ENCODE measurements around the gene TBC1D19. TPM values are rescaled to one million over a fixed set of nuclear protein-coding genes. Genes with fewer than 3 reads are reported as not detected.

TBC1D19 gene
- total and polyA plus RNA-seq, 8 donors, result 1.8 to 8.2 (median 4.3) TPM

DNA sequence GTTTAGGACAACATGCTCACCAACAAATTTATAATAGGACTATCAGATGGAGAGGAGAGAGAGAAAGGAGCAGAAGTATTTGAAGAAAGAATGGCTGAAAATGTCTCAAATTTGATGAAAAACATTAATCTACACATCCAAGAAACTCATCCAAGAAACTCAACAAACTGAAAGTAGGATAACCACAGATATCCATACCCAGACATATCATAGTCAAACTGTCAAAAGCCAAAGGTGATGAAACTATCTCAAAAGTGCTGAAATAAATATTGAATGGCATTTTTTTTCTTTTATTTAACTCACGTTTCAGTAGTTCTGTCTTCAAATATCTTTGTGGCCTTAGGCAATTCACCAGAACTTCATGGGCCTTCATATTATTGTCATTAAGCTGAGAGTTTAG is 116.2 kb downstream of the TBC1D19 start:
- no peaks in the 10 kb centered on the region for H3K36me3 ChIP-seq
- WGBS, 2 donors, result 66 to 71% methylated on average over 1 of the region's 1 CpG
- no peaks in the 10 kb centered on the region for H3K4me1 ChIP-seq
- DNase-seq (no peak), ATAC-seq (no peak), FAIRE-seq (no peak)
- intact Hi-C loops (cut with DNase I), result no loop called here
- no peaks in the 10 kb centered on the region for H3K27me3 ChIP-seq
- H3K9me3 ChIP-seq, result no peaks in the 10 kb centered on the region
- TF ChIP-seq, protein P1, sequence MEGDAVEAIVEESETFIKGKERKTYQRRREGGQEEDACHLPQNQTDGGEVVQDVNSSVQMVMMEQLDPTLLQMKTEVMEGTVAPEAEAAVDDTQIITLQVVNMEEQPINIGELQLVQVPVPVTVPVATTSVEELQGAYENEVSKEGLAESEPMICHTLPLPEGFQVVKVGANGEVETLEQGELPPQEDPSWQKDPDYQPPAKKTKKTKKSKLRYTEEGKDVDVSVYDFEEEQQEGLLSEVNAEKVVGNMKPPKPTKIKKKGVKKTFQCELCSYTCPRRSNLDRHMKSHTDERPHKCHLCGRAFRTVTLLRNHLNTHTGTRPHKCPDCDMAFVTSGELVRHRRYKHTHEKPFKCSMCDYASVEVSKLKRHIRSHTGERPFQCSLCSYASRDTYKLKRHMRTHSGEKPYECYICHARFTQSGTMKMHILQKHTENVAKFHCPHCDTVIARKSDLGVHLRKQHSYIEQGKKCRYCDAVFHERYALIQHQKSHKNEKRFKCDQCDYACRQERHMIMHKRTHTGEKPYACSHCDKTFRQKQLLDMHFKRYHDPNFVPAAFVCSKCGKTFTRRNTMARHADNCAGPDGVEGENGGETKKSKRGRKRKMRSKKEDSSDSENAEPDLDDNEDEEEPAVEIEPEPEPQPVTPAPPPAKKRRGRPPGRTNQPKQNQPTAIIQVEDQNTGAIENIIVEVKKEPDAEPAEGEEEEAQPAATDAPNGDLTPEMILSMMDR (IDR thresholded peaks at IDR 0.05), result no peak
- H3K4me3 ChIP-seq, result no peak overlapping the region
- no peak overlapping the region for H3K27ac ChIP-seq

DNA sequence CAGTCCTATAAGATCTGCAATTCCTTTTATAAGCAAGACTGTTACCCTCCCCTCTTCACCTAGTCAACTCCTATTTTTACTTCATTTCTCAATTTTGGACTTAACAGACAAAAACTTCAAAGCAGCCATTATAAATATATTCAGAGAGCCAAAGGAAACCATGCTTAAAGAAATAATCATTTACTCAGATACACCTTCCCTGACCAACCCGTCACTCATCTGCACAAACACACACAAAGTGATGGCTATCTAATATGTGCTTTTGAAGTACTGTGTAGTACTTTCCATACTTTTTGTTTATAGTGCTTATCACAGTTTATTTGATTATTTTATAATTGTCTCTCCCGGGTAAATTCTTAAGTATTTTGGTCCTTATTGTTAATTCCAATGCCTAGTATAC is 117.2 kb downstream of the TBC1D19 start:
- TF ChIP-seq, protein P1 (IDR thresholded peaks at IDR 0.05), result no peak
- no peak overlapping the region for H3K4me3 ChIP-seq
- no peak for FAIRE-seq
- no peak for DNase-seq
- H3K4me1 ChIP-seq, result no peaks in the 10 kb centered on the region
- intact Hi-C loops (cut with DNase I), result no loop called here
- no peaks in the 10 kb centered on the region for H3K36me3 ChIP-seq
- 37 to 51% methylated on average over 2 of the region's 2 CpGs for WGBS, 2 donors
- H3K9me3 ChIP-seq, result no peaks in the 10 kb centered on the region
- no peaks in the 10 kb centered on the region for H3K27me3 ChIP-seq
- no peak overlapping the region for H3K27ac ChIP-seq
- no peak for ATAC-seq

DNA sequence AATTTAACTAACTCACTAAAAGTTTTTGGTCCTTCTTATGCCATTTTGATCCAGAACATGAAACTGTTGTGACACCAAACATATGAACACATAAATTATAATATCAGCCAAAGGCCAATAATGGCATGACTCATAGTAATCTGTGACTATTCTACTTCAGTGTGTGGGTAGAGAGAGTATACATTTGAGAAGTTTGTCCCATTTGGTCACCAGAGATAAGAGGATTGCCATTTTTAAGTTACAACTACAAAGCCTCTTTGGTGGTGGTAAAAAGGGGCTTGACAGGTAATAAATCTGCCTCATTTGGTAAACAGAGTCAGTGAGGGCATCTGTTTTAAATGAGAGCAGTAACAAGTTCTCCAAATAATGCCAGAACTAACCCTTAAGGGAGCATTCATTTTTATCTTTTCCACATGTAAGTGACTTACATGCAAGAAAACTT is 117.9 kb downstream of the TBC1D19 start:
- H3K27me3 ChIP-seq, result no peaks in the 10 kb centered on the region
- TF ChIP-seq, protein P1 (IDR thresholded peaks at IDR 0.05), result no peak
- H3K4me3 ChIP-seq, result no peak overlapping the region
- no peaks in the 10 kb centered on the region for H3K9me3 ChIP-seq
- intact Hi-C loops (cut with DNase I), result no loop called here
- H3K36me3 ChIP-seq, result no peaks in the 10 kb centered on the region
- no peaks in the 10 kb centered on the region for H3K4me1 ChIP-seq
- DNase-seq, result no peak
- FAIRE-seq, result no peak
- H3K27ac ChIP-seq, result no peak overlapping the region
- no peak for ATAC-seq

DNA sequence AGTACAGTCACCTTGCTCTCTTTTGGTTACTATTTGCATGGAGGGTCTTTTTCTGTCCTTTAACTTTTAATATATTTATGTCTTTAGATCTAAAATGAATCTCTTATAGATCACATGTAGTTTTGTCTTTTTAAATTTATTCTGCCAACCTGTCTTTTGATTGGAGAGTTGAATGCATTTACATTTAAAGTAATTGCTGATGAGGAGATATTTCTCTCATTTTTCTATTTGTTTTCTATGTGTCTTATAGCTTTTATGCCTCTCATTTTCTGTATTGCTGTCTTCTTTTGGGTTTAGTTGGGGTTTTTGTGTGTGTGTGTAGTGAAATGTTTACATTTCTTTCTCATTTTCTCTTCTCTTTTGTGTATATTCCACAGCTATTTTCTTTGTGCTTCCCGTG is 123.5 kb downstream of the TBC1D19 start:
- Histone ChIP-seq H3K4me1 (no peaks in the 10 kb centered on the region), H3K27me3 (no peaks in the 10 kb centered on the region), H3K36me3 (no peaks in the 10 kb centered on the region), H3K9me3 (no peaks in the 10 kb centered on the region), H3K27ac (no peak overlapping the region), H3K4me3 (no peak overlapping the region)
- TF ChIP-seq, protein P1 (IDR thresholded peaks at IDR 0.05), result no peak
- FAIRE-seq (peak; percentile 26), DNase-seq (no peak), ATAC-seq (no peak)
- WGBS, 2 donors, result 95 to 100% methylated on average over 1 of the region's 1 CpG
- intact Hi-C loops (cut with DNase I), result no loop called here

DNA sequence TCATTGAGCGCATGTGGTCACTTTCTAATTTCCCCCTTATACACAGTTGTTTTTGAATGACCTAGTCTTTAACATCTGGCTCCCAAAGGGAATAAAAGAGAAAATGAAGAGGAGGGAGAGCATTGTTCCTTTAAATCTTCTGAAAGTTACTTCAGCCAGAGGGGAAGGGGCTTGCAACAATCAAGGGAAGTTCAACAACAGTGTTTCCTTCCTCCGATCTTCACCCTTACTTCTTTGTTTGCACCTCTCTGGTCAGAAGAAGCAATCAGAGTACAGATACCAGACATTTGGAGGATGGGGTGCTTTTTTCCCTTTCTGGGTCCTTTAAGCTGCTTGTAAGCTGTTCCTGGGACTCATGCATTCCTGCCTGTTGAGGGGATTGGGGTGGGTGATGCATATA is 125.4 kb downstream of the TBC1D19 start:
- 88 to 92% methylated on average over 2 of the region's 2 CpGs for WGBS, 2 donors
- no peak for DNase-seq
- TF ChIP-seq, protein P1 (IDR thresholded peaks at IDR 0.05), result no peak
- ATAC-seq, result no peak
- no peak for FAIRE-seq
- intact Hi-C loops (cut with DNase I), result no loop called here
- Histone ChIP-seq H3K27ac (no peak overlapping the region), H3K9me3 (no peaks in the 10 kb centered on the region), H3K4me1 (no peaks in the 10 kb centered on the region), H3K36me3 (no peaks in the 10 kb centered on the region), H3K4me3 (no peak overlapping the region), H3K27me3 (no peaks in the 10 kb centered on the region)
